HG03378 (cell line): ENCODE data around the gene PFKFB4.
"Not testable (repeated sequence)": the region's sequence is repeated elsewhere in the genome, so short reads cannot be mapped to it uniquely, and the experiment has no call there.

Experiments
- ATAC-seq: cut with Tn5 transposase; IDR thresholded peaks from one replicate; pipeline ENCODE4 v1.9.1; 2021; ENCODE audit warnings: mild to moderate bottlenecking, moderate library complexity; ENCODE audit not compliant: unreplicated experiment

The PFKFB4 gene

DNA sequence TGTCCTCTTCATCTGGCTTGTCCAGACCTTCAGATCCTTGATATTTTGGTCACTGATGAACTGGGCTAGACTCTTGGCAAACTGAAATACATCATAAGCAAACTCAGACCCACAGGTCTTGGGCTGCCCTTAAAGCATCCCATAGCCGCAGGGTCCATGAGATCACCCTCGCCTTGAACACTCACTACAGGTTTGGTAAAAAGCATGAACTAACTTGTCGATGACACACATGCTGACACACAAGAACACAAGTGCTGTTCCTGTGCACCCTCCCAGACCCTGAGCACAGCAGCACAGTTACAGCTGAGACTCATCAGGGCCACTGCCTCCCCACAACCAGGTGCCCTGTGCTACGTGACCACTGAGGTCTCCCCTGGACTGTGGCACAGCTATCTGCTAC lies 21.0 kb downstream of the PFKFB4 start:
- ATAC-seq: no peak

DNA sequence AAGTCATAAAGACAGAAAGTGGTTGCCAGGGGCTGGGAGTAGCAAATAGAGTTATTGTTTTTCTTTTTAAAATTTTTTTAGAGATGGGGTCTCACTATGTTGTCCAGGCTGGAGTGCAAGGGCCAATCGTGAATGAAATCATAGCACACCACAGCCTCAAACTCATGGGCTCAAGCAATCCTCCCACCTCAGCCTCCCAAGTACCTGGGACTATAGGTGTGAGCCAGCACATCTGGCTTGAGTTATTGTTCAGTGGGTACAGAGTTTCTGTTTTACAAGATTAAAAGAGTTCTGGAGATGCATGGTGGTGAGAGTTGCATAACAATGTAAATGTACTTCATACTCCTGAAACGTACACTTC lies 23.6 kb downstream of the PFKFB4 start:
- no peak for ATAC-seq

GRCh38 chr3:48532271-48532976 lies 24.2 kb downstream of the PFKFB4 start:
- no peak for ATAC-seq

- ATAC-seq: not testable (repeated sequence)
Measured at GRCh38 chr3:48530701-48531100, 25.9 kb downstream of the PFKFB4 start.

DNA sequence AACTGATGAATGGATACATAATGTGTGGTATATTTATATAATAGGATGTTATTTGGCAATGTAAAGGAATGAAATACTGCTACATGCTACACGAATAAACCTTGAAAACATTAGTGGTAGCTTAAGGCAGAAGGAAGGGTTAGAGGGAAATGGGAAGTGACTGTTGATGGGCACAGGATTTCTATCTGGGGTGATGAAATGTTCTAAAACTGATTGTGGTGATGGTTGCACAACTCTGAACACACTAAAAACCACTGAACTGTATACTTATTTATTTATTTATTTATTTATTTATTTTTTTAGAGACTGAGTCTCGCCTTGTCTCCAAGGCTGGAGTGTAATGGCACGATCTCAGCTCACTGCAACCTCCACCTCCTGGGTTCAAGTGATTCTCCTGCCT lies 27.8 kb downstream of the PFKFB4 start:
- ATAC-seq: no peak

- ATAC-seq: no peak
Measured at GRCh38 chr3:48528048-48528447, 28.6 kb downstream of the PFKFB4 start.

DNA sequence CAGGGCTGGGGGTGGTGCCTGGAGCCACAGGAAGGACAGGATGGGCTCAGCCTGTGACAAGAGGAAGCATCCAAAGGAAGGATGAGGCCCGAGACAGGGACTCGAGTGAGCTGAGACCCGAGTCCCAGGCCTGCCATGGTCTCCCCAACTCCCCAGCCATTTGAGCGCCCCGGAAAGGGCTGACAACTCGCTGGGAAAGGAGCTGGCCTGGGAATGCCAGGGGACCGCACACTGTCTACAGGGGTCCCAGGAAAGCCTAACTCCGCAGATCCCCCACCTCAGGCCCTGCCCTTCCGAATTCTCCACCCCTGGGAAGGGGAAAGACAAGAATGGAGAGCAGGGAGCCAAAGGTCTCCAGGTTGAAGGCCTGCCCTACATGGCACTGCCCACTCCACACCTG lies 31.6 kb downstream of the PFKFB4 start:
- ATAC-seq: no peak

- ATAC-seq: no peak
Measured at GRCh38 chr3:48521635-48522034, 35.0 kb downstream of the PFKFB4 start.

DNA sequence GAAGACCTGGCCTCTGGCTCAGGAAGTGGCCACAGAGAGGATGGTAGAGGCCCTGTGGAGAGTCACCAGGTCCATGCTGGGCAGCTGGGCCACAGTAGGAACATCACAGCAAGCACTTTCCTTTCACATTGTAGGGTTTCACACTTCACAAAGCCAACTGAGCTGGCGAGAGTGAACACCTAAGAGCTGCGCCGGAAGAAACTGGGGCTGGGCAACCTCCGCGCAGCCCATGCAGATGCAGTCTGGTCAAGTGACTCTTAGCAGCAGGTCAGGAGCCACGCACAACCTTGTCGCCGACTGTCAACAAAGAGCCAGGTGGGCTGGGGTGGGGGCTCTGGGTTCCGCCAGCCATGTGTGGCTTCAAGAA lies 37.3 kb downstream of the PFKFB4 start:
- no peak for ATAC-seq

- no peak for ATAC-seq
Measured at GRCh38 chr3:48518638-48519276, 37.8 kb downstream of the PFKFB4 start.

DNA sequence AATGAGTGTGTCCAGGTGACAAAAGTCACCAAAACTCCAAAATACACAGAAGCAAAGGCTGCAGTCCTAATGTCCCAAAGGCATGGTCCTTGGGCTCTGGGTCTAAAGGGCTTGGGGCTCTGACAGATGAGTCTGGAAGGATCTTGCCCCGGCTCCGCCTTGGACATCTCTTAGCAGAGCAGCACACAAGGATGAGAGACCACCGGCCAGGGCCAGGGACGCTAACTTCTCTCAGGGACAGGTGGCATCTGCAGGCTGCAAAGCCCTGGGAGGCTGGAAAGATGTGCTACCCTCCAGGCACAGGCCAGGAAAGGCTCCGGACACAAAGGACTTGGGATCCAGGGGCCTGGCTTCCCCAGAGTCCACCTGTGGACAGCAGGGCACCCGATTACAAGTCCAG lies 38.5 kb downstream of the PFKFB4 start:
- no peak for ATAC-seq

GRCh38 chr3:48516571-48516970 lies 40.0 kb downstream of the PFKFB4 start:
- ATAC-seq: no peak

DNA sequence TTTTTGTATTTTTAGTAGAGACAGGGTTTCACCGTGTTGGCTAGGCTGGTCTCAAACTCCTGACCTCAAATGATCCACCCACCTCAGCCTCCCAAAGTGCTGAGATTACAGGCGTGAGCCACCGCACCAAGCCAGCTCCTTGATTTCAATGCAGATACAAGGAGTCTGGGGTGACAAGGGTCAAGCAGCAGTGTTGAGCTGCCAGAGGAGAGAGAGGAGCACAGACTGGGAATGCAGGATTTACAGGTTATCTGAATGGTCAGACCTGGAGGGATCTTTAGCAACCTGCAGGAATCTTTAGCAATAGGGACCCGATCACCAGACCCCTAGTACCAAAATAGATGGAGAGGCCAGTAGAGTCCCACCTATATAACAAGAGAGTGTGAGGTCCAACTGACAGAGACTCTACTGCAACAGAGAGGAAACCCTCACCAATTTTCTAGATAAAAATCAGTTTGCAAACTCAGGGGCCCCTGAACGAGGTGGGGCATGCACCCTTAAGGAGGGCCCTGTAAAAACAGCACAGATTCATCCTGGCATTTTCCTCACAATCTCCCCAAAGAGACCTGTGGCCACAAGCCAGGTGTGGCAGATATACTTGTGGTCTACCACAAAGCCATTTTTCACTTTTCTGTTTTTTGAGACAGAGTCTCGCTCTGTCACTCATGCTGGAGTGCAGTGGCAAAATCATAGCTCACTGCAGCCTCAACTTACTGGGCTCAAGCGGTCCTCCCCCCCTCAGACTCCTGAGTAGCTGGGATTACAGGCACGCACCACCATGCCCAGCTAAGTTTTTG lies 42.0 kb downstream of the PFKFB4 start:
- no peak for ATAC-seq

DNA sequence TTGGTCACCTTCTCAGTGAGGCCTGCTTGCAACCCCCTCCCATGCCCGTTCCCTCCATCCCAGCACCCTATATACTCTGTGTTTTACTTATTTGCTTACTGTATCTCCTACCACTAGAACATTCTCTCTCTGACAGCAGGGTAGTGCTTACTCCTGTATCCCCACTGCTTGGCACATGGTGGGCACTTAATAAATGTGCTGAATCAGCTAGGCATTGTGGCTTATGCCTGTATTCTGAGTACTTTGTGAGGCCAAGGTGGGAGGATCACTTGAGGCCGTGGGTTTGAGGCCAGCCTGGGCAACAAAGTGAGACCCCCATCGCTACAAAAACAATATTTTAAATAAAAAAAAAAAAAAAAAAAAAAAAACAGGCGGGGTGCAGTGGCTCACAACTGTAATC lies 45.1 kb downstream of the PFKFB4 start:
- ATAC-seq: no peak

GRCh38 chr3:48507256-48508061 lies 49.1 kb downstream of the PFKFB4 start:
- peak; percentile 46 for ATAC-seq

DNA sequence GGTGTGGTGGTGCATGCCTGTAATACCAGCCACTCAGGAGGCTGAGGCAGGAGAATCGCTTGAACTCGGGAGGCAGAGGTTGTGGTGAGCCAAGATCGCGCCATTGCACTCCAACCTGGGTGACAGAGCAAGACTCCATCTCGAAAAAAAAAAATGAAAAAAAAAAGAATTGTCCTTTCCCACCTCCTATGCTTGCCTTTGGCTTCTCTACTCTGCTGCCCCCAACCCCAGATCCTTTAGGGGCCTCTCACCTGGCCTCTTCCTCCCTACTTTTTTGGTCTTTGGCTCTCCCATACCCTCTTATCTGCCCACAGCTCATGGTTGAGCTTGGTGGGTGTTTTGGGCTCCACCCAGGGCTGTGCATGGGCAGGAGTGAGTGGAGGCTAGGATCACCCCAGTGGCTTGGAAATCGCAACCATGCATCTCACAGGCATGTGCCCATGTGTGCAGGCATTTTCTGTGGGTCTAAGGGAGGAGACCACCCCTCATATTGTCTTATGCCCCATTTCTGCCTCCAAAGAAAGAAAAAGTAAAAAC lies 50.6 kb downstream of the PFKFB4 start:
- ATAC-seq: no peak

- ATAC-seq: no peak
Measured at GRCh38 chr3:48505146-48505545, 51.5 kb downstream of the PFKFB4 start.

GRCh38 chr3:48504051-48504946 lies 52.3 kb downstream of the PFKFB4 start, which contains the start of gene SHISA5:
Gene SHISA5, minus strand, starts transcription at chr3:48504174. Its CDS starts 80 bp downstream, at chr3:48504094.
- no peak for ATAC-seq

DNA sequence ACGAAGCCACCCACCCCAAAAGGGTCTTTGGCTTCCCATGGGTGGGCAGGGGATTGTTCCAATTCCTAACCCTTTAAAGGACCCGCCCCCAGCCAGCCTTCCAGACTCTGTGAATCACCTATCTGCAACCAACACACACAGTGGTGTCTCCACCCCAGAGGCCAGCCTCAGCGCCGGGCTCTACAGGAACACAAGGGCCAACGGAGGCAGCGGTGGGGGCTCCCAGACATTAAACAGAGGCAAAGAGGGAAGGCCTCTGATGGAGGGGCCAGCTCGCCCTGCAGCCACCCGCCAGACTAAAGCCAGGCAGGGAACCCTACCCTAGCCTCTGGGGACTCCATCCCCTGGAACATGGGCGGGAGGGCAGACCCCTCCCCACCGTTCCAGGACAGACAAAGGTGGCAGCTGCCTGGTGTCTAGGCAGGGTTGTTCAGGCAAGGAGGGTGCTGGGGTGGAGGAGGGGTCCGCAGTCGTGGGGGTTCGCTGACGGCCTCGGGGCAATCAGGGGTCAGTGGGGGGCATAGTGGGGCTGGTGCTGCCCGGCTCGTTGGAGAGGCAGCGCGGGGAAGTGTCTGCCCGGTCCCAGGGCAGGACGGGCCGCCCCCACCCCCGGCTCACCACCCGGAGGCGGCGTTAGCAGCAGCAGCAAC lies 53.1 kb downstream of the PFKFB4 start:
- no peak for ATAC-seq
